ENCODE results near the gene GPC6. TPM values are rescaled to one million over a fixed set of nuclear protein-coding genes. Genes with fewer than 3 reads are reported as not detected.

The GPC6 gene
- total RNA-seq, 1 donor from 2014 or later: 13.8 TPM

DNA sequence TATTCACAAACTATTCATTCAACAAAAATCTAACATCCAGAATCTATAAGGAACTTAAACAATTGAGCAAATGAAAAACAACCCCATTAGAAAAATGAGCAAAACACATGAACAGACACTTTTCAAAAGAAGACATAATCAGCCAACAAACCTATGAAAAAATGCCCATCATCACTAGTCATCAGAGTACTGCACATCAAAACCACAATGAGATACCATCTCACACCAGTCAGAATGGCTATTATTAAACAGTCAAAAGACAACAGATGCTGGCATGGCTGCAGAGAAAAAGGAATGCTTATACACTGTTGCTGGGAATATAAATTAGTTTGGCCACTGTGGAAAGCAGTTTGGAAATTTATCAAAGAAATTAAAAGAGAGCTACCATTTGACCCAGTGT lies 487.6 kb downstream of the GPC6 start:
- TF ChIP-seq POLR2AphosphoS5 (IDR thresholded peaks at IDR 0.05; ENCODE audit: insufficient read depth in 1 of 2, low read depth in 1 of 2): no peak
- TF ChIP-seq, protein P1, sequence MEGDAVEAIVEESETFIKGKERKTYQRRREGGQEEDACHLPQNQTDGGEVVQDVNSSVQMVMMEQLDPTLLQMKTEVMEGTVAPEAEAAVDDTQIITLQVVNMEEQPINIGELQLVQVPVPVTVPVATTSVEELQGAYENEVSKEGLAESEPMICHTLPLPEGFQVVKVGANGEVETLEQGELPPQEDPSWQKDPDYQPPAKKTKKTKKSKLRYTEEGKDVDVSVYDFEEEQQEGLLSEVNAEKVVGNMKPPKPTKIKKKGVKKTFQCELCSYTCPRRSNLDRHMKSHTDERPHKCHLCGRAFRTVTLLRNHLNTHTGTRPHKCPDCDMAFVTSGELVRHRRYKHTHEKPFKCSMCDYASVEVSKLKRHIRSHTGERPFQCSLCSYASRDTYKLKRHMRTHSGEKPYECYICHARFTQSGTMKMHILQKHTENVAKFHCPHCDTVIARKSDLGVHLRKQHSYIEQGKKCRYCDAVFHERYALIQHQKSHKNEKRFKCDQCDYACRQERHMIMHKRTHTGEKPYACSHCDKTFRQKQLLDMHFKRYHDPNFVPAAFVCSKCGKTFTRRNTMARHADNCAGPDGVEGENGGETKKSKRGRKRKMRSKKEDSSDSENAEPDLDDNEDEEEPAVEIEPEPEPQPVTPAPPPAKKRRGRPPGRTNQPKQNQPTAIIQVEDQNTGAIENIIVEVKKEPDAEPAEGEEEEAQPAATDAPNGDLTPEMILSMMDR (IDR thresholded peaks at IDR 0.05): no peak
- TF ChIP-seq POLR2A (IDR thresholded peaks at IDR 0.05): no peak
- no peak for DNase-seq (ENCODE audit: extremely low spot score in 2 of 2)

GRCh38 chr13:93715866-93716265 lies 489.3 kb downstream of the GPC6 start:
- Histone ChIP-seq H3K4me3 (no peak overlapping the region), H3K27me3 (no peaks in the 10 kb centered on the region), H3K27ac (no peak overlapping the region), H3K9me3 (no peaks in the 10 kb centered on the region), H3K36me3 (no peaks in the 10 kb centered on the region), H3K4me1 (no peaks in the 10 kb centered on the region)
- intact Hi-C loops (cut with DNase I): no loop called here
- TF ChIP-seq POLR2AphosphoS5 (IDR thresholded peaks at IDR 0.05; ENCODE audit: insufficient read depth in 1 of 2, low read depth in 1 of 2): no peak
- TF ChIP-seq, protein P1 (IDR thresholded peaks at IDR 0.05): no peak
- TF ChIP-seq POLR2A (IDR thresholded peaks at IDR 0.05): no peak
- no peak for DNase-seq (ENCODE audit: extremely low spot score in 2 of 2)

More for the DNA sequence above, 487.6 kb downstream of the GPC6 start:
- Histone ChIP-seq H3K27ac (no peak overlapping the region), H3K4me1 (no peaks in the 10 kb centered on the region), H3K9me3 (no peaks in the 10 kb centered on the region), H3K4me3 (no peak overlapping the region), H3K27me3 (no peaks in the 10 kb centered on the region), H3K36me3 (no peaks in the 10 kb centered on the region)
- intact Hi-C loops (cut with DNase I): no loop called here

DNA sequence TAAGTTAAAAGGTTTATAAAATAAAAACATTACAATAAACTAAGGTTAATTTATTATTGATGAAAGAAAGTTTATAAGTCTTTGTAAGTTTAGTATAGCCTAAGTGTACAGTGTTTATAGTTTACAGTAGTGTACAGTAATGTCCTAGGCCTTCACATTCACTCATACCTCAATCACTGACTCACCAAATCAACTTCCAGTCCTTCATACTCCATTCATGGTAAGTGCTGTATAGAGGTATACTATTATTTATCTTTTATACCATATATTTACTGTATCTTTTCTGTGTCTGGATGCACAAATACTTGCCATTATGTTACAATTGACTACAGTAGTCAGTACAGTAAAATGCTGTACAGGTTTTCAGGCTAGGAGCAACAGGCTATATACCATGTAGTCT lies 490.0 kb downstream of the GPC6 start:
- TF ChIP-seq, protein P1 (IDR thresholded peaks at IDR 0.05): no peak
- no peak for TF ChIP-seq POLR2A (IDR thresholded peaks at IDR 0.05)
- no peak for TF ChIP-seq POLR2AphosphoS5 (IDR thresholded peaks at IDR 0.05; ENCODE audit: insufficient read depth in 1 of 2, low read depth in 1 of 2)
- Histone ChIP-seq H3K27ac (no peak overlapping the region), H3K4me1 (no peaks in the 10 kb centered on the region), H3K4me3 (no peak overlapping the region), H3K9me3 (no peaks in the 10 kb centered on the region), H3K36me3 (no peaks in the 10 kb centered on the region), H3K27me3 (no peaks in the 10 kb centered on the region)
- intact Hi-C loops (cut with DNase I): no loop called here
- no peak for DNase-seq (ENCODE audit: extremely low spot score in 2 of 2)

GRCh38 chr13:93721483-93721882 lies 494.9 kb downstream of the GPC6 start:
- no peak overlapping the region for H3K4me3 ChIP-seq
- no peaks in the 10 kb centered on the region for H3K4me1 ChIP-seq
- no peak overlapping the region for H3K27ac ChIP-seq
- no peaks in the 10 kb centered on the region for H3K9me3 ChIP-seq
- intact Hi-C loops (cut with DNase I): no loop called here
- no peaks in the 10 kb centered on the region for H3K27me3 ChIP-seq
- DNase-seq (ENCODE audit: extremely low spot score in 2 of 2): no peak
- TF ChIP-seq POLR2AphosphoS5 (IDR thresholded peaks at IDR 0.05; ENCODE audit: insufficient read depth in 1 of 2, low read depth in 1 of 2) (no peak), POLR2A (IDR thresholded peaks at IDR 0.05) (no peak)
- TF ChIP-seq, protein P1 (IDR thresholded peaks at IDR 0.05): no peak
- no peaks in the 10 kb centered on the region for H3K36me3 ChIP-seq

GRCh38 chr13:93723316-93723715 lies 496.7 kb downstream of the GPC6 start:
- H3K36me3 ChIP-seq: no peaks in the 10 kb centered on the region
- no peaks in the 10 kb centered on the region for H3K27me3 ChIP-seq
- intact Hi-C loops (cut with DNase I): no loop called here
- no peaks in the 10 kb centered on the region for H3K4me1 ChIP-seq
- TF ChIP-seq POLR2AphosphoS5 (IDR thresholded peaks at IDR 0.05; ENCODE audit: insufficient read depth in 1 of 2, low read depth in 1 of 2) (no peak), POLR2A (IDR thresholded peaks at IDR 0.05) (no peak)
- TF ChIP-seq, protein P1 (IDR thresholded peaks at IDR 0.05): no peak
- no peak overlapping the region for H3K27ac ChIP-seq
- DNase-seq (ENCODE audit: extremely low spot score in 2 of 2): no peak
- no peak overlapping the region for H3K4me3 ChIP-seq
- no peaks in the 10 kb centered on the region for H3K9me3 ChIP-seq

Measured in vagina (tissue), 2 donors.